SK-N-SH treated with all-trans-retinoic acid at 6 μM for 48 hours (cell line): ENCODE measurements around the gene IL26.

Experiments used
- ATAC-seq: fragments of 200-7000 bp; cut with Tn5 transposase; 3 replicates; pipeline ENCODE4 v1.9.1; 2020; ENCODE audit warnings: mild to moderate bottlenecking, moderate library complexity
- ARNTL ChIP-seq: fragments of 450-650 bp; formaldehyde crosslinking; IDR thresholded peaks from 2 replicates; pipeline ENCODE4 v1.5.0; 2020; ENCODE audit warnings: low read depth, mild to moderate bottlenecking, moderate library complexity, borderline replicate concordance
- BACH2 ChIP-seq: fragments of 250-450 bp; sonication (Bioruptor Pico); IDR thresholded peaks from 2 replicates; pipeline ENCODE4 v1.9.0; 2021; ENCODE audit warnings: mild to moderate bottlenecking, borderline replicate concordance
- CSDC2 ChIP-seq: fragments of 250-450 bp; sonication (Bioruptor Pico); IDR thresholded peaks from 2 replicates; pipeline ENCODE4 v1.5.0; 2020; ENCODE audit warnings: mild to moderate bottlenecking, moderate library complexity
- ESRRG ChIP-seq: fragments of 250-450 bp; sonication (Bioruptor Pico); IDR thresholded peaks from 2 replicates; pipeline ENCODE4 v1.6.1; 2021; ENCODE audit warnings: mild to moderate bottlenecking
- GLIS3 ChIP-seq: fragments of 250-450 bp; sonication (Bioruptor Pico); IDR thresholded peaks from 2 replicates; pipeline ENCODE4 v1.5.0; 2020; ENCODE audit warnings: mild to moderate bottlenecking, moderate library complexity
- ISL1 ChIP-seq: fragments of 250-450 bp; sonication (Bioruptor Pico); IDR thresholded peaks from 2 replicates; pipeline ENCODE4 v2.1.2; 2022; ENCODE audit warnings: mild to moderate bottlenecking, moderate library complexity
- OSR1 ChIP-seq: fragments of 250-450 bp; sonication (Bioruptor Pico); IDR thresholded peaks from 2 replicates; pipeline ENCODE4 v1.8.0; 2022; ENCODE audit warnings: moderate library complexity, mild to moderate bottlenecking, inconsistent platforms
- PPARA ChIP-seq: fragments of 250-450 bp; sonication (Bioruptor Pico); IDR thresholded peaks from 2 replicates; pipeline ENCODE4 v1.5.0; 2020; ENCODE audit warnings: mild to moderate bottlenecking, borderline replicate concordance
- RARB ChIP-seq: fragments of 250-450 bp; sonication (Bioruptor Pico); IDR thresholded peaks from 2 replicates; pipeline ENCODE4 v1.8.0; 2021; ENCODE audit warnings: mild to moderate bottlenecking, moderate library complexity
- SNAI2 ChIP-seq: fragments of 250-450 bp; sonication (Bioruptor Pico); IDR thresholded peaks from 2 replicates; pipeline ENCODE4 v1.5.0; 2020; ENCODE audit warnings: mild to moderate bottlenecking, moderate library complexity
- TCF4 ChIP-seq: fragments of 250-450 bp; sonication (Bioruptor Pico); IDR thresholded peaks from 2 replicates; pipeline ENCODE4 v1.8.0; 2021; ENCODE audit warnings: mild to moderate bottlenecking, moderate library complexity, borderline replicate concordance
- TOX ChIP-seq: fragments of 250-450 bp; sonication (Bioruptor Pico); IDR thresholded peaks from 2 replicates; pipeline ENCODE4 v1.8.0; 2021; ENCODE audit warnings: mild to moderate bottlenecking, moderate library complexity, borderline replicate concordance
- ZC3H10 ChIP-seq: fragments of 250-450 bp; sonication (Bioruptor Pico); IDR thresholded peaks from 2 replicates; pipeline ENCODE4 v1.5.1; 2021; ENCODE audit warnings: mild to moderate bottlenecking, moderate library complexity
- ZFP3 ChIP-seq: fragments of 250-450 bp; sonication (Bioruptor Pico); IDR thresholded peaks from 2 replicates; pipeline ENCODE4 v1.5.0; 2020; ENCODE audit warnings: mild to moderate bottlenecking, moderate library complexity
- ZFP30 ChIP-seq: fragments of 450-650 bp; formaldehyde crosslinking; IDR thresholded peaks from 2 replicates; pipeline ENCODE4 v1.5.0; 2022; ENCODE audit warnings: mild to moderate bottlenecking, moderate library complexity
- ZNF565 ChIP-seq: fragments of 450-650 bp; formaldehyde crosslinking; conservative IDR thresholded peaks from 2 replicates; pipeline ENCODE4 v1.5.0; 2020; ENCODE audit warnings: low read depth, mild to moderate bottlenecking, moderate library complexity
- ZNF70 ChIP-seq: fragments of 450-650 bp; formaldehyde crosslinking; IDR thresholded peaks from 2 replicates; pipeline ENCODE4 v1.5.0; 2020; ENCODE audit warnings: mild to moderate bottlenecking, moderate library complexity
- ZNF8 ChIP-seq: fragments of 450-650 bp; formaldehyde crosslinking; IDR thresholded peaks from 2 replicates; pipeline ENCODE4 v1.5.0; 2020; ENCODE audit warnings: mild to moderate bottlenecking, moderate library complexity
- TF ChIP-seq, protein P1 (sequence below): fragments of 250-450 bp; sonication (Bioruptor Pico); IDR thresholded peaks from 2 replicates; pipeline ENCODE4 v1.5.1; 2020; ENCODE audit warnings: low read depth, mild to moderate bottlenecking, moderate library complexity
- TF ChIP-seq, protein P2 (sequence below): fragments of 250-450 bp; sonication (Bioruptor Pico); IDR thresholded peaks from 2 replicates; pipeline ENCODE4 v1.5.0; 2020; ENCODE audit warnings: mild to moderate bottlenecking, moderate library complexity
- TF ChIP-seq, protein P3 (sequence below): fragments of 250-450 bp; sonication (Bioruptor Pico); IDR thresholded peaks from 2 replicates; pipeline ENCODE4 v1.8.0; 2020; ENCODE audit warnings: mild to moderate bottlenecking, moderate library complexity, borderline replicate concordance
- TF ChIP-seq, protein P4 (sequence below): fragments of 250-450 bp; sonication (Bioruptor Pico); IDR thresholded peaks from 2 replicates; pipeline ENCODE4 v1.8.0; 2021; ENCODE audit warnings: low read depth, mild to moderate bottlenecking, moderate library complexity, borderline replicate concordance

The IL26 gene

DNA sequence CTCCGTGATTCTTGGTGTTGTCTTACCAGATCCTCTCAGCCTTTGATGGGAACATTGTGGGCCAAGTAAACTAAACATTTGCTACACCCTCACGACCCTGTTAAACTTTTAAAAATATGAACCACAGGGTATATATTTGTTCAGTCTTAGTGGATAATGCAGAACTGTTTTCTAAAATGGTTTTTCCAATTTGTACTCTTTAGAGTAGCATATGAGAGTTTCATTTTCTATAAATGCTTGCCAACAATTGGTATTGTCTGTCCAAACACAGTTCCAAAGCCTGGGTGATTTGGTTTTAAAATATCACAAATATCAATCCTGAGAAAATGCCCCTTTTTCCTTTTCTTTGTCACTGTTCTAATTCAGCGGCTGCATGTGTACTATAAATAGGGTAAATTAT lies 34.5 kb upstream of the IL26 start:
- no peak for ATAC-seq
- TF ChIP-seq BACH2 (CRISPR knock-in tag) (no peak), ZFP3 (CRISPR knock-in tag) (no peak), ZFP30 (no peak), ISL1 (no peak), TOX (CRISPR knock-in tag) (no peak)
- TF ChIP-seq, protein P1, sequence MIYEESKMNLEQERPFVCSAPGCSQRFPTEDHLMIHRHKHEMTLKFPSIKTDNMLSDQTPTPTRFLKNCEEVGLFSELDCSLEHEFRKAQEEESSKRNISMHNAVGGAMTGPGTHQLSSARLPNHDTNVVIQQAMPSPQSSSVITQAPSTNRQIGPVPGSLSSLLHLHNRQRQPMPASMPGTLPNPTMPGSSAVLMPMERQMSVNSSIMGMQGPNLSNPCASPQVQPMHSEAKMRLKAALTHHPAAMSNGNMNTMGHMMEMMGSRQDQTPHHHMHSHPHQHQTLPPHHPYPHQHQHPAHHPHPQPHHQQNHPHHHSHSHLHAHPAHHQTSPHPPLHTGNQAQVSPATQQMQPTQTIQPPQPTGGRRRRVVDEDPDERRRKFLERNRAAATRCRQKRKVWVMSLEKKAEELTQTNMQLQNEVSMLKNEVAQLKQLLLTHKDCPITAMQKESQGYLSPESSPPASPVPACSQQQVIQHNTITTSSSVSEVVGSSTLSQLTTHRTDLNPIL (CRISPR knock-in tag), result no peak

DNA sequence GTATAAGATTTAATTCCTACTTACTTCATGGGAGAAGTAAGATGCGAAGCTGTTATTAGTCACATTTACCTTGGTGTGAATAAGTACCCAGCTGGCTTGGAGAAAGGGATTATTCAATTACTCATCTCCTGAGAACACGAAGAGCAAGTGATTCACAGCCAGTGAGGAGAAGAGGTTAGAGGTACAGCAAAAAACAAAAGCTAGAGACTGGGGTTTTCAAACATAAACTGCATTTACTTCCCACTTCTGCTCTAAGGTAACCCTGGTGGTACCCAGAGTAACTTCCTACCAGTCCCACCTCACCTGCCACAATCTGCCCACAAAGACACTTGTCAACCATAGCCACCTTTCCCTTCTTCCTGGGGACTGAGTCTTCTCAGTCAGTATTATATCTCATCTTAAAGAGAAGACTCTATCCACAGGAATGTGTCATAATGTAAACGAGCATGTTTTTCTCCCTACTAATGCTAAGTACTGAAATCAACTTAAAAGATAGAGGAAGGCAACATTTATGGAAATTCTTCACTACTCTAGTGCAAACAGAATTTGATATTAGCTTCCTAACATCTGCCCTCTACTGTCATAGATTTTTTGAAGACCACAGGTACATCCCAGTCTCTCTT lies 33.8 kb upstream of the IL26 start:
- no peak for TF ChIP-seq ISL1
- no peak; the same call in 2 of the 3 replicates for ATAC-seq

DNA sequence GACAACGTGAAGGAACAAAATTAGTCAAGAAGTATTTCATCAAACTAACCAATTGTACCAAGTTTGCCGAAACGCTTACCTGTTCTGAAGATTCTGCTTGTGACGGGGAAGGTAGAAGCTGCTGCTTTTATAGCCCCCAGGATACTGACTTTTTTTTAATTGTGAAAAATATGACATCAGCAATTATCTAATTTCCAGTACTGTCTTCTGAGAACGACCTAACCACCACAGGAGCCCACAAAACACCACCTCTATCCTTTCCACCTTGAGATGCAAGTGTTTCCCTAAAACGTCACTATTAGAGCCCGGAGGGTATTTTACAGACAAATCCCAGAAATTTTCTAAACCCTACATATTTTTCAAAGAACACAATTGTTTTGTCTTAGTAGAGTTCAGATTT lies 27.9 kb upstream of the IL26 start, which contains the start of gene IL22:
Gene IL22 (minus strand): TSS at position 101 of the 400 bp plus-strand sequence. CDS start 156 bp downstream, outside the sequence.
- TF ChIP-seq, protein P2, sequence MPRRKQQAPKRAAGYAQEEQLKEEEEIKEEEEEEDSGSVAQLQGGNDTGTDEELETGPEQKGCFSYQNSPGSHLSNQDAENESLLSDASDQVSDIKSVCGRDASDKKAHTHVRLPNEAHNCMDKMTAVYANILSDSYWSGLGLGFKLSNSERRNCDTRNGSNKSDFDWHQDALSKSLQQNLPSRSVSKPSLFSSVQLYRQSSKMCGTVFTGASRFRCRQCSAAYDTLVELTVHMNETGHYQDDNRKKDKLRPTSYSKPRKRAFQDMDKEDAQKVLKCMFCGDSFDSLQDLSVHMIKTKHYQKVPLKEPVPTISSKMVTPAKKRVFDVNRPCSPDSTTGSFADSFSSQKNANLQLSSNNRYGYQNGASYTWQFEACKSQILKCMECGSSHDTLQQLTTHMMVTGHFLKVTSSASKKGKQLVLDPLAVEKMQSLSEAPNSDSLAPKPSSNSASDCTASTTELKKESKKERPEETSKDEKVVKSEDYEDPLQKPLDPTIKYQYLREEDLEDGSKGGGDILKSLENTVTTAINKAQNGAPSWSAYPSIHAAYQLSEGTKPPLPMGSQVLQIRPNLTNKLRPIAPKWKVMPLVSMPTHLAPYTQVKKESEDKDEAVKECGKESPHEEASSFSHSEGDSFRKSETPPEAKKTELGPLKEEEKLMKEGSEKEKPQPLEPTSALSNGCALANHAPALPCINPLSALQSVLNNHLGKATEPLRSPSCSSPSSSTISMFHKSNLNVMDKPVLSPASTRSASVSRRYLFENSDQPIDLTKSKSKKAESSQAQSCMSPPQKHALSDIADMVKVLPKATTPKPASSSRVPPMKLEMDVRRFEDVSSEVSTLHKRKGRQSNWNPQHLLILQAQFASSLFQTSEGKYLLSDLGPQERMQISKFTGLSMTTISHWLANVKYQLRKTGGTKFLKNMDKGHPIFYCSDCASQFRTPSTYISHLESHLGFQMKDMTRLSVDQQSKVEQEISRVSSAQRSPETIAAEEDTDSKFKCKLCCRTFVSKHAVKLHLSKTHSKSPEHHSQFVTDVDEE (CRISPR knock-in tag), result no peak
- TF ChIP-seq ZNF8 (CRISPR knock-in tag), result no peak
- no peak for TF ChIP-seq ZFP3 (CRISPR knock-in tag)
- TF ChIP-seq ZFP30, result no peak
- no peak for TF ChIP-seq ARNTL (CRISPR knock-in tag)
- TF ChIP-seq RARB (CRISPR knock-in tag), result no peak
- no peak for TF ChIP-seq CSDC2 (CRISPR knock-in tag)
- TF ChIP-seq GLIS3, result no peak
- no peak for TF ChIP-seq ZNF70 (CRISPR knock-in tag)
- TF ChIP-seq ISL1, result no peak
- no peak for TF ChIP-seq SNAI2
- TF ChIP-seq TOX (CRISPR knock-in tag), result no peak
- no peak for TF ChIP-seq BACH2 (CRISPR knock-in tag)
- TF ChIP-seq, protein P1 (CRISPR knock-in tag), result no peak
- no peak for TF ChIP-seq TCF4
- TF ChIP-seq PPARA (CRISPR knock-in tag), result no peak
- no peak for TF ChIP-seq ZNF565 (CRISPR knock-in tag)
- TF ChIP-seq, protein P3, sequence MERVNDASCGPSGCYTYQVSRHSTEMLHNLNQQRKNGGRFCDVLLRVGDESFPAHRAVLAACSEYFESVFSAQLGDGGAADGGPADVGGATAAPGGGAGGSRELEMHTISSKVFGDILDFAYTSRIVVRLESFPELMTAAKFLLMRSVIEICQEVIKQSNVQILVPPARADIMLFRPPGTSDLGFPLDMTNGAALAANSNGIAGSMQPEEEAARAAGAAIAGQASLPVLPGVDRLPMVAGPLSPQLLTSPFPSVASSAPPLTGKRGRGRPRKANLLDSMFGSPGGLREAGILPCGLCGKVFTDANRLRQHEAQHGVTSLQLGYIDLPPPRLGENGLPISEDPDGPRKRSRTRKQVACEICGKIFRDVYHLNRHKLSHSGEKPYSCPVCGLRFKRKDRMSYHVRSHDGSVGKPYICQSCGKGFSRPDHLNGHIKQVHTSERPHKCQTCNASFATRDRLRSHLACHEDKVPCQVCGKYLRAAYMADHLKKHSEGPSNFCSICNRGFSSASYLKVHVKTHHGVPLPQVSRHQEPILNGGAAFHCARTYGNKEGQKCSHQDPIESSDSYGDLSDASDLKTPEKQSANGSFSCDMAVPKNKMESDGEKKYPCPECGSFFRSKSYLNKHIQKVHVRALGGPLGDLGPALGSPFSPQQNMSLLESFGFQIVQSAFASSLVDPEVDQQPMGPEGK, result no peak
- no peak for ATAC-seq

DNA sequence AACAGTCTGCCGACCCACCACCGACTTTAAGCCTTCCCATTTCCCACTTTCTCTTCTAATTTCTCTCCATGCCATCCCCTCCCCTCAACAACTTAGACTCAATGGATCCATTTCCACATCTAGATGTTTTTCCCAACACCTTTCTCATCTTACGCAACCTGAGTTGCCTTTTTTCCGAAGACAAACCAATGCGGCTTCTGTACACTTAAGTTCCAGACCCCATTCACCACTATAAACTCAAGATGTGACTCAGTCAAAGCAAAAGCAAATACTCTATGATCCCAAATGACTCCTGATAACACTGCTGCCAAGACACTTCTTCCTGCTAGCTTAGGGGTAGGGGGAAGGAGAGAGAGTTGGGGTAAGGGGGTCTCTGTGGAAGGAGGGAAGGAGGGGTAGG lies 26.5 kb upstream of the IL26 start:
- no peak for ATAC-seq
- no peak for TF ChIP-seq OSR1 (CRISPR knock-in tag)
- no peak for TF ChIP-seq ZFP30
- no peak for TF ChIP-seq ZC3H10
- TF ChIP-seq ZNF565 (CRISPR knock-in tag), result no peak
- no peak for TF ChIP-seq ZFP3 (CRISPR knock-in tag)
- TF ChIP-seq, protein P1 (CRISPR knock-in tag), result no peak
- no peak for TF ChIP-seq ESRRG (CRISPR knock-in tag)
- TF ChIP-seq RARB (CRISPR knock-in tag), result no peak
- no peak for TF ChIP-seq ZNF8 (CRISPR knock-in tag)
- TF ChIP-seq ARNTL (CRISPR knock-in tag), result no peak
- TF ChIP-seq, protein P4, sequence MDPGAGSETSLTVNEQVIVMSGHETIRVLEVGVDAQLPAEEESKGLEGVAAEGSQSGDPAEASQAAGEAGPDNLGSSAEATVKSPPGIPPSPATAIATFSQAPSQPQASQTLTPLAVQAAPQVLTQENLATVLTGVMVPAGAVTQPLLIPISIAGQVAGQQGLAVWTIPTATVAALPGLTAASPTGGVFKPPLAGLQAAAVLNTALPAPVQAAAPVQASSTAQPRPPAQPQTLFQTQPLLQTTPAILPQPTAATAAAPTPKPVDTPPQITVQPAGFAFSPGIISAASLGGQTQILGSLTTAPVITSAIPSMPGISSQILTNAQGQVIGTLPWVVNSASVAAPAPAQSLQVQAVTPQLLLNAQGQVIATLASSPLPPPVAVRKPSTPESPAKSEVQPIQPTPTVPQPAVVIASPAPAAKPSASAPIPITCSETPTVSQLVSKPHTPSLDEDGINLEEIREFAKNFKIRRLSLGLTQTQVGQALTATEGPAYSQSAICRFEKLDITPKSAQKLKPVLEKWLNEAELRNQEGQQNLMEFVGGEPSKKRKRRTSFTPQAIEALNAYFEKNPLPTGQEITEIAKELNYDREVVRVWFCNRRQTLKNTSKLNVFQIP (CRISPR knock-in tag), result no peak
- no peak for TF ChIP-seq TOX (CRISPR knock-in tag)
- TF ChIP-seq, protein P3, result no peak
- no peak for TF ChIP-seq ZNF70 (CRISPR knock-in tag)
